ENCODE results near the gene TXNL4B.

GRCh38 chr16:72083778-72084404, 9.5 kb downstream of the TXNL4B start:
- no peak for TF ChIP-seq CTCF (conservative IDR thresholded peaks at IDR 0.05)
- TF ChIP-seq ZFX (IDR thresholded peaks at IDR 0.05): no peak

Data from C4-2B (cell line).